ENCODE data around the gene PRKCA.

PRKCA gene

GRCh38 chr17:66283296-66283934, 19.0 kb upstream of the PRKCA start:
- no peak for TF ChIP-seq CTCF (IDR thresholded peaks at IDR 0.05; ENCODE audit: low read depth, low read length)
- no peak for TF ChIP-seq MAX (IDR thresholded peaks at IDR 0.05; ENCODE audit: low read depth, low read length)
- no peak for TF ChIP-seq MYC (IDR thresholded peaks at IDR 0.05; ENCODE audit: low read depth, low read length)
- TF ChIP-seq POLR2A (IDR thresholded peaks at IDR 0.05; ENCODE audit: extremely low read depth, insufficient read length): no peak
- DNase-seq (ENCODE audit: low read depth): no peak
- H3K4me3 ChIP-seq (ENCODE audit: low read depth, low read length): no peak overlapping the region

- TF ChIP-seq POLR2A (IDR thresholded peaks at IDR 0.05; ENCODE audit: extremely low read depth, insufficient read length) (no peak), MYC (IDR thresholded peaks at IDR 0.05; ENCODE audit: low read depth, low read length) (no peak), MAX (IDR thresholded peaks at IDR 0.05; ENCODE audit: low read depth, low read length) (no peak), CTCF (IDR thresholded peaks at IDR 0.05; ENCODE audit: low read depth, low read length) (no peak)
- no peak for DNase-seq (ENCODE audit: low read depth)
- no peak overlapping the region for H3K4me3 ChIP-seq (ENCODE audit: low read depth, low read length)
Measured at GRCh38 chr17:66283971-66284370, 18.4 kb upstream of the PRKCA start.

- TF ChIP-seq CTCF (IDR thresholded peaks at IDR 0.05; ENCODE audit: low read depth, low read length) (no peak), POLR2A (IDR thresholded peaks at IDR 0.05; ENCODE audit: extremely low read depth, insufficient read length) (no peak), MYC (IDR thresholded peaks at IDR 0.05; ENCODE audit: low read depth, low read length) (no peak), MAX (IDR thresholded peaks at IDR 0.05; ENCODE audit: low read depth, low read length) (no peak)
- no peak overlapping the region for H3K4me3 ChIP-seq (ENCODE audit: low read depth, low read length)
- DNase-seq (ENCODE audit: low read depth): no peak
Measured at GRCh38 chr17:66285149-66285548, 17.3 kb upstream of the PRKCA start.

GRCh38 chr17:66287911-66288310, 14.5 kb upstream of the PRKCA start:
- DNase-seq (ENCODE audit: low read depth): no peak
- no peak overlapping the region for H3K4me3 ChIP-seq (ENCODE audit: low read depth, low read length)
- TF ChIP-seq CTCF (IDR thresholded peaks at IDR 0.05; ENCODE audit: low read depth, low read length): no peak
- TF ChIP-seq POLR2A (IDR thresholded peaks at IDR 0.05; ENCODE audit: extremely low read depth, insufficient read length): no peak
- TF ChIP-seq MYC (IDR thresholded peaks at IDR 0.05; ENCODE audit: low read depth, low read length): no peak
- no peak for TF ChIP-seq MAX (IDR thresholded peaks at IDR 0.05; ENCODE audit: low read depth, low read length)

GRCh38 chr17:66290101-66290722, 12.2 kb upstream of the PRKCA start:
- TF ChIP-seq CTCF (IDR thresholded peaks at IDR 0.05; ENCODE audit: low read depth, low read length) (peak; percentile 23), MAX (IDR thresholded peaks at IDR 0.05; ENCODE audit: low read depth, low read length) (no peak)
- no peak overlapping the region for H3K4me3 ChIP-seq (ENCODE audit: low read depth, low read length)
- DNase-seq (ENCODE audit: low read depth): peak; percentile 44

Measured in NB4 (cell line).